ENCODE measurements around the gene TET3.

GRCh38 chr2:74020702-74021406 lies 36.1 kb downstream of the TET3 start:
- no peak for TF ChIP-seq CTCF (IDR thresholded peaks at IDR 0.05)
- TF ChIP-seq POLR2A (IDR thresholded peaks at IDR 0.05), result no peak

Data from lower leg skin (tissue), 3 donors.